NAMALWA (cell line): ENCODE data around the gene HLCS.
A peak's percentile ranks its signal among the peaks of the same experiment; 100 is the strongest.

Experiments used
- DNase-seq: peaks from one replicate; pipeline ENCODE4 v3.0.0-alpha.2; 2015; ENCODE audit warnings: low spot score

HLCS gene

DNA sequence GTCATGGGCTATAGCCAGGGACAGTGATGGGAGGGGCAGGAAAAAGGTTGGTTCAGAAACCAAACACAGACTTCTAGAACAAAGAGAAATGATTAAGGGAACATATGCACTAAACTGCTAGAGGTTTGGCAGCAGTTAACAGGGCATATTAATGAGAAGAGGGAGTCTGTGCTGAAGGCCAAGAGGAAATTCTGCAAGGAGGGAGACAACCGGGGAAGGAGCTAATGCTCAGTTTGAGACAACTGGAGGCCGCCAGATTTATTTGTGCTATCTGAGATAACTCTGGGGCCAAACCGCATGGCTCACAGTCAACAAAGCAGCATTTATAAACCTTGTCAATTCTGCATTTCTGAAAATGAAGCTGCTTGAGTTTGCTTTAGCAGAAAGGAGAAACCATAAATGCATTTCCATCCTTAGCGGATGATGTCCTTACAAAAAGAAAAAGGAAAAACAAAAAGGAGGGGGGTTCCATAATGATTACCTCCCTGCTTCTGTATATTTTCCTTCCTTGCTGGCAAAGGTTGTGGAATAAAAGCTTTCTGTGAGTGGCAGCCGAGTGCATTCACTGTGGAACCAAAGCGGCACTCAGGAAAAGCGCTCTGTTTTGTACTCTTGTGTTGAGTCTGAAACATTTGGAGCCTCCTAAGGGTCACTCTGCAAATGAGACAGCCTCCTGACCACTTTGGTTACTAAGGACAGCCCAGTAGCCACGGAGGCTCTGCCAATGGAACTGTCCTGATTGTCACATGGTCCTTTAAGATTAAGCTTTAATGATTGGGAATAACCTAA lies 197.2 kb downstream of the HLCS start:
- no peak for DNase-seq

DNA sequence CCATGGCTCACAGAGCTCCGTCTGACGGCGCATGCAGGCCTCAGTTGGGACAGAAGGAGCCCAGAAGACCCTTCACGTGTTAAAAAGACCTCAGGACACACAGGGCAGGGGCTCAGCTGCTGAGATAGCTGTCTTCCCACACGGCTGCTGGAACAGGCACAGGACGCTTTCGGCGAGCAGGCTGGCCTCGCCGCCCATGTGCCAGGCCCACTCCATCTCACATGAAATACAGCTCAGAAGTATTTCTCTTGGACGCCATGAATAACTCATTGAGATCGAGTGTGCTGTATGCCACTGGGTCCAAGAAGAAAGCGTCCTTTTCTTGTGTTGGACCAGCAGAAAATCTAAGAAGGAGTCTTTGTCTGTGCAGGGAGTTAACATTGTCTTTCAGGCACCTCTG lies 198.0 kb downstream of the HLCS start:
- no peak for DNase-seq

DNA sequence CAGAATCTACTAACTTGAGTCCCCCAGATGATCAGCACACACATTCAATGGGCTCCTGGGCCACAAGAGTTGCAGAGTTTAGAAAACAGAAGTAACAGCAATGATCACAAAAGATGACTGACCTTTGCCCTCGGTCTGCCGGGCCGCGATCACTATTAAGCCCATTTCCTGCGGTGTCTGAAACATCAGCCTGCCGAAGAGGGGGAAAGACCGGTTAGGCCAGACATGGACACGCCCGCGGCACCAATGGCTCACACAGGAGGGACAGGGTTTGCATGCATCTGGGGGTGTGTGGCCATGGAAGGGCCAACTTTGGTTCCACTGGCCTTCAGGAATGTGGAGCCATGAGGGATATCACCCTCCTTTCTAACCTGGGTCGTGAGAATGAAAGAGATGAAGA lies 199.4 kb downstream of the HLCS start:
- no peak for DNase-seq

DNA sequence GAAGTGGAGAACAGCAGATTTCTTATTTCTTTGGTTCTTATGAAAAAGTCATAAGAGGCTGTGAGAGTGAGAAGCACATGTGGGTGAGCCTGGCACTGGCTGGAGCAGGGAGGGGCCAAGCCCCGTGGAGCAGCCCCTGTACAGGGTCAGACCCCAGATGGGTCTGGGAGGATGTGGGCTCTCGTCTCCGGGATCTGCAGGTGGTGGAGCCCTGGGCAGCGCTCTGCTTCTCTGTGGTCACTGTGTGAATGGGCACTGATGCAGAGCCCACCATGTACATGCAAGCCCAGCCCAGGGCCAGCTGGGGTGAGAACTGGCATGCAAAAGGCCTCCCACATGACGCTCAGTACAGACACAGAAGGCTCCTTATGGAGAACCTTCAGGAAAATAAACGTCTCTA lies 200.0 kb downstream of the HLCS start:
- no peak for DNase-seq

DNA sequence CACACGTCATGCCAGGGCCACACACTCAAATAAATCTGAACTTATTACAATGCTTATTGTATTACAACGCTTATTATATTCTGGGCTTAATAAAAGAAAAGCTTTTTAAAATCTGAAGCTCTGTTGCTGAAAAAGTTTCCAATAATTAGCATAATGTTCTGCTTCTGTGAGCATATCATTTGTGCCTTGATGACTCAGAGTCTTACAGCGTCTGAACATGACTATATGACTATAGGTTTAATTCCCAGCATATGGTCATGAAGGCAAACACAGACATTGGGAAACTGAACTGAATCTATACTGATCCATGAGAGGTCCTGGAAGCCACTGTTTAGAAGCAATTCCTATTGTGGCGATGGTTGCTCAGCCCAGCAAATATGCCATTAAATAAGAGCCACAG lies 201.2 kb downstream of the HLCS start:
- DNase-seq, result no peak

DNA sequence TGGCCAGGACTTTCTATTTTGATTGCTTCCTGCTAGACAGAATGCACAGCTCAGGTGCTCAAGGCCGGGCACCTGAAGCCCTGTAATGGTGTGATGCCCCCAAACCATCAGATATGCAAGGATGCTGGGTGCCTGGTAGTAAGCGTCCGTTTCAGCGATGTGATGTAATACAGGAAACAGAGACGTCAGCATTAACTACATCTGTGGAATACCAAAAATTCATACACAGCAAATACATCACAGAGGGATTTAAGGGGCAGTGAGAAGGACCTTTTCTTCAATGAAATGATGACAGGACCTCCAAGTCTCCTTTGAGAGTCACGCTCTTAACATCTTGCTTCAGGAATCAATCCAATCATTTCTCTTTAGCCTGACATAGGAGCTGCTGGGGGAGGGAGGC lies 203.2 kb downstream of the HLCS start:
- no peak for DNase-seq

DNA sequence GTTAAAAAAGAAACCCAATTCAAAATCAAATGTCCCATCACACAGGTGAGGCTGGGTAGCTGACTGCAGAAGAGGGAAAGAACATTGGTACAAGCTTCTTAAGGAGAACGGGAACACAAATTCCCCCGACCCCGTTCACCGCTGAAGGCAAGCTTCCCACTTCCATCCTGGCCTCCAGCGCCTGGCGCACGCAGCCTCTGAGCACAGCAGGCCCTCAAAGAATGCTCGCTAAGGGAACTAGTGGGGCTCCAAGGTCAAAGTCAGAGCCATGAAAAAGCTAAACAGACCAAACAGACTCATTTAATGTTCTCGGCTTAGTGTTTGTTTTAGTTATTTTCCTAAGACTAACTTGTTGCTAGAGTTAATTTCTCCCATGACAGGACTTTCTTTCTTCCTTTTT lies 203.8 kb downstream of the HLCS start:
- DNase-seq, result no peak

DNA sequence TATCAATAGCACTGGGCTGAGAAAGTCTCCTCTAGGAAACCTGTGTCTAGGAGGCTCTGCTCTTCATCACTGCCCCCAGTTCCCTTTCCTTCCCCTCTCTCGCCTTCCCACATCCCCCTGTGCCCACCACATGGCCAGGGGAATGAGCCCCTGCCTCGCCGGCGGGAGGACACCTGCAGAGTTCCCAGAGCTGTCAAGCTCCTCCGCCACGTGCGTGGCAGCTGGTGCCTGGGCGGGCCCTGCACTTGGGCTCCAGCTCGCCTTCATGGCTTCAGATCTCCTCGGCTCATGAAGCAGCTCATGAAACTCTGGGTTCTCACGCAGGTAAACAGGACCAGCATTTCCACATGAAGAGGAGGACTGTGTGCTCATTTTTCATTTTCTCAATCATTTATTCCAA lies 204.8 kb downstream of the HLCS start:
- DNase-seq, result no peak

DNA sequence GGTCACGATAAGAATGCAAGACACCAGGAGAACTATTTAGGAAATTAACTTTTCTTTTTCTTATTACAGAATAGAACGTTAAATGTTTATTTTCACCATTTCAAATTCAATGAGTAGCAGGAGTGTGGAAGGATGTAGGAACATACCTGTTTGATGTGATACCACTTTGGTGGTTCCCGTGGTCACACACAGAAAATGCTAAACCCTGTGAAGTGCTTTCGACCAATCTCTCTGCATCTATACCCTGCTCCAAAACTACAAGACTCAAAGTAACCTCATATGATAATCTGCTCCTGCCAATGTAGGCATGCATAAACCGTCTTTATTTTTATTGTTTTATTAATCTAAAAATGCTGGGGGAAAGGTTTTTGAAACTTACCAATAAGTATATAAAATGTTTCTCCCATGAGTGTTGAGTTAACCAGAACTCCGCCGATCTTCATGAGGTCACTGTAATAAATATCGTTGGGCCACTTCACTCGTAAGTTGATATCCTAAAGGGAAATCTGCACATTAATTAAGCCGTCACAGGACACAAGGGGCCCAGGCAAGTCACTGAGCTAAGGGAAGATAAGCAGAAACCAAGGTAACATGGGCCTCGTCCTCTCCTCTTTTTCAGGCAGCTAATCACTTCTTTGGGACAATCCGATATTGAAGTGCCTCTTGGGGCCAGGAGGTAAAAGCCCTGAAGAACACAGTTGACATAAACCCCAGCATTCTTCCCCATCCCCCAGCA lies 207.0 kb downstream of the HLCS start:
- no peak for DNase-seq

DNA sequence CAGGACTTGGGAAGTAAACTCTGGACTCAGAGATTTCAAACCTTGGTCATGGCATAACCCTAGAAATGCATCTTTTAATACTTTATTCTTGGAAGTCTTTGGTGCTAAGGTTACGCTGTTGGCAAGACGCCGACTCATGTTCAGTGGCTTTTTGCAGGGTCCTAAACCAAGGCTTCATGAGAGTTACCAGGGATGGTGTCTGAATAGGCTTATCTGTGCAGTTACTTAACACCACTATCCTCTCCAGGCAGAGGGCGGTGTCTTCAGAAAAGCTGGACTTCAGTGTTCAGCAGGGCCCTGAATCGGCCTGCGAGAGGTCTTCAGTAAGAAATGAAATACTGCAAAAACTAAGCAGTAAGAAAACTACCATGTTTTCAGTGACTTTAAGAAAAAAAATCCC lies 209.3 kb downstream of the HLCS start:
- DNase-seq, result no peak

DNA sequence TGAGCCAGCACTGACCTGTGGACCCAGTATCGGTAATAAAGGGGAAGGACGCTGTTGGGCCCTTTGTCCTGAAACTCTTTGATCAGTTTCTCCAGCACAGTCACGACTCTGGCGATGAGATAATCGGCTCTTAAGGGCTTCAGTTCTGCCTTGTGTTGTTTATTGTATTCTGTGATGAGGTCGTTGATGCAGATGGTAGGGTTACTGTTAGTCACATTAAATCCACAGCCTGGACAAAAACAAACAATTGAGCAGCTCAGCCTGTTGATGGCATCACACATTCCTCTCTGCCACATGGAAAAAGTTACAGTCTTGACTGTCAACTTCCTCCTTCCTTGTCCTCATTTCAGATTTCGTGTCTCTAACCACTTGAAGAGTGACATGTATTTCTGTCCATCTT lies 209.9 kb downstream of the HLCS start:
- DNase-seq, result no peak

DNA sequence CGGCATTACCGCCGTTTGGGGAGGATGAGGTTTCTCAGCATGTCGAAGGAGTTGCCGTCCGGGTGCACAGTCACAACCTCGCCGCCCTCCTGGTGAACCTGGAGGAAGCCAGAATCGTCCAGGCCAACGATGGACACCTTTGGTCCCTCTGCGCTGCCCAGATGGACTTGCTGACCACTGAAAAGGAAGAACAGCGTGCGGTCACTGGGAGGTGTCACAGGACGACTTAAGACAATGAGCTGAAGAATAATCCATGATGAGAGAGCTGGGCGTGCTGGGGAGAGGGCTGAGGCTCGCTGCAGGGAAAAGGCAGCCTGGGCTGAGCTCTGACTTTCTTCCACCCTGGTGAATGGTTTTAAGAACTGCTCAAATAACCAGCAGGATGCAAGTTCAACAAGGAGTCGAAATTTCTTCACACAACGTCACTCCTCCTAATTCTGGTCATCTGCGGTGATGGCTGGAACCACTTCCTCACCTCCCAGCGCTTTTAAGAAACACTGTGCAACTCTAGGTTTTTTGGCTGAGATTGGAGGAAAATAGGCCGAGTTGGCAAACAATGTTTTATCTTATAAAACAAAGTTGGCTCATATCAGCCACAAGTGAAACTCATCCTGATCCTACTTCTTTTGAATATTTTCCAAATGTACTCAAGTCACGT lies 212.1 kb downstream of the HLCS start:
- no peak for DNase-seq

DNA sequence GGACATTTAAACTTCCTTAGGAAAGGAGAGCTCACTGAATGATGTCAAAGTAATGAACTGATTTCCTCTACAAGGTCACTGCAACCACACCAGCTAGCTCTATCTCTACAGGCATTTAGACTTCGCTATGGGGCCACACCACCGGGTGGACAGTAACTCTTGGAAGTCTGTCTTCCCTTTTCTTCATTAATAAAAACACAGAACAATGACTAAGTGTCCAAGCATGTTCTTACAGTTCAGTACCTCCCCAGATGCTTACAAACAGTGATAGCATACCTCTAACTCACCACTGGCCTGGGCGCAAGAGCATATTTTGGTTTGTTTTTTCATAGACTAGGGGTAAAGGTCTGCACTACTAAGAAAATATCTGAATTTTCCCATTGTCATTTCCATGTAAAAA lies 212.9 kb downstream of the HLCS start:
- no peak for DNase-seq

DNA sequence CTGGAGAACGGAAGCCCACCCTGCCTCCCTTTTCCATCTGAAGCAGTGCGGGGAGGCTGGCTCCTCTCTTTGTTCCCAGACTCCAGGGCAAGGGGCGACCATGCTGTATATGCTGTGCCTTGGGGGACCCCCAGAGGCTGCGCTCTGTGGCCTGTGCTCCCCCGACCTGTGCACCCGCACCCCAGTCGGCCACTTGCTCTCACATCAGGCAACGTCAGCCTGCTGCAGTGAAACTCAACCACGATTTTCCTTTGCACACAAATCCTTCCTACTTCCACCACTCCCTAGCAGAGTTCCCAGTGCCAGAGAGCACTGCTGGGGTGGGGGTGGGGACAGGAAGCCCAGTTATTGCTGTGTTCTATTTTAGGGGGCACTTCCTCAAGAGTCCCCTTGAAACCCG lies 215.1 kb downstream of the HLCS start:
- DNase-seq, result no peak

DNA sequence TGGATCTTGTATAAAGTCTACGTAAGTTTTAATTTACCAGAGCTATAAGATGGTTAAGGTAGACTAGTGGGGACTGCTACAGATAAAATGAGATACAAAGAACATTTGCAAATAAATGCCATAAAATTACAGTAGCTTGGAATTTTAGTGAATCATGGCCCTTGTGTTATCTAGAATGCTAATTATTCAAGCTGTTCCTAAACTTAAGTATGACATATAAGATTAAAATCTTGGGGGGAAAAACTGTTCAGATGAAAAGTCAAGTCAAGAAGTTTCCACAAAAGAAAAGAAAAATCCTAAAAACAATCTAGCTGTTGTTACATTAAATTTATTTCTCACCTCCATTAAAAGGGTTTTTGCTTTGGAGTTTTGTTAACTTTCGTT lies 215.9 kb downstream of the HLCS start:
- DNase-seq, result no peak

DNA sequence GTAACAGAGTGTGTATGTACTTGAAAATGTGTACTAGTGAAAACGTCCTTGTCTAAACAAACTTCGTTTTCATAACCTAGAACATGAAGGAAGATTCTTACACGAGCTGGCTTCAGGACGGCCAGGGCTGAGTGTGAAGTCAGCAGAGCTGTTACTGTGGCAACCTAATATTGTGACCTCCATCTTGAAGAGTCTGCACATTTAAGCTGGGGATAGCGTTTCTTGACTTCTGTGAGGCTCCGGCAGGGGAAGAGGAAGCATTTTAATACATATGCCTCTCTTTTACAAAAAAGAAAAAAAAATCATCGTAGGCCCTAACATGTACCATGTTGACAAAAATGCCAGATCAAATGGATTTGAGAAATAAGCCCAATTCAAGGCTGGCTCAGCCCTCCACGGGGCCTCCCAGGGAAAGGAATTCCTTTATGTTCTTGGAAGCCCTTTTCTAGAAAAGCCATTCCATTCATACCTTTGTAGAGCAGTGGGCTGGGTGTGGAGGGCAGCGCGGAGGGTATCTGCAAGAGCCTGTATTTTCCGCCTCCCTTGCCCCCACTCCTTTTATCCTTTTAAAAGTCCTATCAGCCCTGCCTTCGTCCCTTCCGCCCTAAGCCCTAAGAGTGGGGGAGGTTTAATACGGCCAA lies 216.4 kb downstream of the HLCS start:
- DNase-seq, result peak; percentile 6

DNA sequence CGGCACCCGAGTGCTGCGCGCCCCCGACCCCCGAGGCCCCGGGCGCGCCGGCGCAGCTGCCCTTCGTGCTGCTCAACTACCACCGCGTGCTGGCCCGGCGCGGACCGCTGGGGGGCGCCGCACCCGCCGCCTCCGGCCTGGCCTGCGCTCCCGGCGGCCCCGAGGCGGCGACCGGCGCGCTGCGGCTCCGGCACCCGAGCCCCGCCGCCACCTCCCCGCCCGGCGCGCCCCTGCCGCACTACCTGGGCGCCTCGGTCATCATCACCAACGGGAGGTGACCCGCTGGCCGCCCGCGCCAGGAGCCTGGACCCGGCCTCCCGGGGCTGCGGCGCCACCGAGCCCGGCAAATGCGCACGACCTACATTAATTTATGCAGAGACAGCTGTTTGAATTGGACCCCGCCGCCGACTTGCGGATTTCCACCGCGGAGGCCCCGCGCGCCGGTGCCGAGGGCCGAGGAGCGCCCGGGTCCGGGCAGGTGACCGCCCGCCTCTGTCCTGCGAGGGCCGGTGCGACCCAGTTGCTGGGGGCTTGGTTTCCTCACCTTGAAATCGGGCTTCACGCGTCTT lies 218.6 kb downstream of the HLCS start:
- no peak for DNase-seq

DNA sequence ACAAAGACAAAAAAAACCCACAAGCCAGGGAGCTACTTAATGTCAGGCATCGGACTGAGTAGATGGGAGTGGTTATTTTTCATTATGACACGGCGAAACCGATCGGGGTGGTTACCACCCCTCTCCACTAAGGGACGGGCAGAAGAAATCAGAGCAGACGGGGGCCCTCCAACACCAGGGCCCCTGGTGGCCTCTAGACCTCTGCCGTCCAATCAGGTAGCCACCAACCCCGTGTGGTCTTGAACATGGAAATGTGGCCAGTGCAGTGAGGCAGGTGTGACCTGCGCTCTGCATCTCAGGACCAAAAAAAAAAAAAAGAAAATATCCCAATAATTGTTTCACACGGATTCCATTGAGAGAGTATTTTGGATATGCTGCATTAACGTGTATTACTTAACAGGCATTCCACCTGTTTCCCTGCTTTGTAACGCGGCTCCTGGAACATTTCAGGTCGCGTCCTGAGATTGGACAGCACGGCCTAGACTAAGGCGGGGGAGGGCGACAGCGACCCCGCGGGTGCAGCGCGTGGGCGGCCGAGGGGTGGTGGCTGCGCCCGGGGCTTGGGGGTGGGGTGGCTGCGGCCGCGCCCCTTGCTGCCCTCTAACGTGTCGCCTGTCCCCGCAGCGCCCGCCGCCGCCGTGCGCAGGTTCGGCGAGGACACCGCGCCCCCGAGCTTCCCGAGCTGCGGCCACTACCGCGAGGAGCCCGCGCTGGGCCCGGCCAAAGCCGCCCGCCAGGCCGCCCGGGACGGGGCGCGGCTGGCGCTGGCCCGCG lies 219.2 kb downstream of the HLCS start:
- no peak for DNase-seq

DNA sequence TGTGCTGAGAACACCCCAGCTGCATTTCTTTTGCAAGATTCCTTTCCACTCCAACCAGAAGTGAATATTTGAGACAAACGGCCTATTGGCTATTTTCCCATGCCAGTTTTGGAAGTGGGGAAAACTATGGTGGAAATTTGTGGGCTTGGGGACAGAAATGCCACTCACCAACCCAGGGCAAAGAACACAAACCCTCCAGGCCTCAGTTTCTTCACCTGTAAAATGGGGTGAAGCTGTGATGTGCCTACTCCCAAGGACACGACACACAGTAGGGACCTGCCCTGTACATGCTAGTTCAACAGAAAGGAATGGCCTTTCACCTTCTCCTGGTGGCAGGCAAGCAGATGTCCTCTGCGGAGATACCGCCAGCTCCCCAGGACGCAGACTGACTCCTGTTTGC lies 221.0 kb downstream of the HLCS start:
- DNase-seq, result no peak

DNA sequence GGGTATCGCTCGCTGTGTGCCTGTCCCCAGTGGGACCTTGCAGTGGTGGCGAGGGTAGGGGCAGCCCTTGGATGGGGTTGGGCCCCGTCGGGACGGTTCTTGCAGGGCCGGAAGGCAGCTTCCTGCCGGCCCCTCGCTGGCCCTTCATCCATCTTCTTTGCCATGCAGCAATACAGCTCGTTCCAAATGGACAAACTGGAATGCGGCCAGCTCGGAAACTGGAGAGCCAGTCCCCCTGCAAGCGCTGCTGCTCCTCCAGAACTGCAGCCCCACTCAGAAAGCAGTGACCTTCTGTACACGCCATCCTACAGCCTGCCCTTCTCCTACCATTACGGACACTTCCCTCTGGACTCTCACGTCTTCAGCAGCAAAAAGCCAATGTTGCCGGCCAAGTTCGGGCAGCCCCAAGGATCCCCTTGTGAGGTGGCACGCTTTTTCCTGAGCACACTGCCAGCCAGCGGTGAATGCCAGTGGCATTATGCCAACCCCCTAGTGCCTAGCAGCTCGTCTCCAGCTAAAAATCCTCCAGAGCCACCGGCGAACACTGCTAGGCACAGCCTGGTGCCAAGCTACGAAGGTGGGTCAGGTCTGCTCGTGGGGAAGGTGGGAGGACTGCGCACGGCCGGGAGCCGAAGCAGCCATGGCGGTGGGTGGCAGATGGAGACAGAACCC lies 221.8 kb downstream of the HLCS start:
- no peak for DNase-seq

DNA sequence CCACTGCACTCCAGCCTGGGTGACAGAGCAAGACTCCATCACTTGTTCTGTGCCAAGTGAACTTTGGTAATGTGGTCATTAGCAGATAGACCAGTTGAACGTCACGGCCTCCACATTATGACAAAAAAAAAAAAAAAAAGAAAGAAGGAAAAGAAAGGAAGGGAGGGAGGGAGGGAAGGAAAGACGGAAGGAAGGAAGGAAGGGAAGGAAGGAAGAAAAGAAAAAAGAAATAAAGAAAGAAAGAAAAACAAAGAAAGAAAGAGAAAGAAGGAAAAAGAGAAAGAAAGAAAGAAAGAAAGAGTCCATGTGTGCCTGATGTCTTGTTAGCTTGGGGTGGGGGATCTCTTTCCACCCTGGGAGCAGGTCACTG lies 222.3 kb downstream of the HLCS start:
- DNase-seq, result no peak
